Nephron progenitor cell (in vitro differentiated cells): Measurements from ENCODE around the gene ABTB2.

ENCODE experiments used
- DNase-seq: peaks from one replicate; pipeline ENCODE4 v3.0.0; 2021
- H3K27ac Mint-ChIP-seq: 2 replicates; pipeline ENCODE4 v1.8.0; 2021; ENCODE audit warnings: mild to moderate bottlenecking, moderate library complexity, mixed read lengths
- H3K27me3 Mint-ChIP-seq: 2 replicates; pipeline ENCODE4 v1.8.0; 2021; ENCODE audit warnings: mild to moderate bottlenecking, low read depth, mixed read lengths; ENCODE audit not compliant: poor library complexity
- H3K36me3 Mint-ChIP-seq: 2 replicates; pipeline ENCODE4 v1.8.0; 2021; ENCODE audit warnings: low read depth, mixed read lengths
- H3K4me1 Mint-ChIP-seq: 2 replicates; pipeline ENCODE4 v1.8.0; 2021; ENCODE audit warnings: mixed read lengths
- H3K4me3 Mint-ChIP-seq: 2 replicates; pipeline ENCODE4 v1.8.0; 2021; ENCODE audit warnings: mild to moderate bottlenecking, moderate library complexity, mixed read lengths
- H3K9me3 Mint-ChIP-seq: 2 replicates; pipeline ENCODE4 v1.8.0; 2021; ENCODE audit warnings: mild to moderate bottlenecking, moderate library complexity, mixed read lengths
- TF ChIP-seq, protein P1 (sequence below): fragments of 200-600 bp; sonication (generic); IDR thresholded peaks from 2 replicates; pipeline ENCODE4 v1.5.0; 2021; ENCODE audit warnings: antibody characterized with exemption

The ABTB2 gene

DNA sequence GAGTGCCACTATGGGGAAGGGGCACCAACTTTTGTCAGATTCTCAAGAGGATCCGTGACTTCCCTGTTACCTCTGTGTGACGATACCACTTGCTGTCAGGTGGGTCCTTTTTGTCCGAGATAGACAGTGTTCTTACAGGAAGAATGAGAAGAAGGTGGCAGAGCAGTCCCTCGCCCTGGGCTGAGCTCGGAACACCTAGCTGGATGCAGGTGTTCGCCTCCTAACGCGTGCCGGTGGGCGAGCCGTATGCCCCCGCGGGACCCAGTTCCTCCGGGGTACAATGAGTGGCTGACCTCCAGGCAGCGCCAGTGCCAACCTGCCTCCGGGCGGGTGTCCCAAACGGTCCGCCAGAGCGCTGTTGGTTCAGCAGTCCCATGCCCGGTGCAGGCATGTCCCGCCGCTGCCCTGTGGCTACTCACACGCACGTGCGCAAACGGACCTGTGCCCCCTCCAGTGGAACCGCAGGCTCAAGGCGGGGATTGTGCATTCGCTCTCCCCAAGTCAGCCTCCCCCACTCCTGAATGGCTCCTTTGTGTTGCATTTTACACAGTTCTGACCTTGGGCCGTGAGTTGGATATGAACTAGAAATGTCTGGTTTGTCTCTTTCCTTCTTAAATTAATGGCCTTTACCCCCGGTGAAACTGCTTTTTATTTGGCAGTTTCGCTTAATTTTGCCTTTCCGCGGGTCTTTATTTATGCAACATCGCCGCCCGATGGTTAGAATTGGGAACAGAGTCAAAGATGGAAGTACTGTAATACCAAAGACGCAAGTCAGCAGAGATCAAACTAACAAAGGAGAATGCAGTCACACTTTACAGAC, 1.1 kb upstream of the ABTB2 start:
- peak overlapping the region; percentile 82 for H3K4me3 Mint-ChIP-seq

GRCh38 chr11:34358258-34358727, 483 bp upstream of the ABTB2 start:
- no peaks in the 10 kb centered on the region for H3K9me3 Mint-ChIP-seq
- H3K4me1 Mint-ChIP-seq: peaks cover 32% of the 10 kb centered on the region
- no peaks in the 10 kb centered on the region for H3K36me3 Mint-ChIP-seq
- peak; percentile 63 for DNase-seq
- TF ChIP-seq, protein P1, sequence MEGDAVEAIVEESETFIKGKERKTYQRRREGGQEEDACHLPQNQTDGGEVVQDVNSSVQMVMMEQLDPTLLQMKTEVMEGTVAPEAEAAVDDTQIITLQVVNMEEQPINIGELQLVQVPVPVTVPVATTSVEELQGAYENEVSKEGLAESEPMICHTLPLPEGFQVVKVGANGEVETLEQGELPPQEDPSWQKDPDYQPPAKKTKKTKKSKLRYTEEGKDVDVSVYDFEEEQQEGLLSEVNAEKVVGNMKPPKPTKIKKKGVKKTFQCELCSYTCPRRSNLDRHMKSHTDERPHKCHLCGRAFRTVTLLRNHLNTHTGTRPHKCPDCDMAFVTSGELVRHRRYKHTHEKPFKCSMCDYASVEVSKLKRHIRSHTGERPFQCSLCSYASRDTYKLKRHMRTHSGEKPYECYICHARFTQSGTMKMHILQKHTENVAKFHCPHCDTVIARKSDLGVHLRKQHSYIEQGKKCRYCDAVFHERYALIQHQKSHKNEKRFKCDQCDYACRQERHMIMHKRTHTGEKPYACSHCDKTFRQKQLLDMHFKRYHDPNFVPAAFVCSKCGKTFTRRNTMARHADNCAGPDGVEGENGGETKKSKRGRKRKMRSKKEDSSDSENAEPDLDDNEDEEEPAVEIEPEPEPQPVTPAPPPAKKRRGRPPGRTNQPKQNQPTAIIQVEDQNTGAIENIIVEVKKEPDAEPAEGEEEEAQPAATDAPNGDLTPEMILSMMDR: no peak
- no peak overlapping the region for H3K27ac Mint-ChIP-seq
- H3K4me3 Mint-ChIP-seq: peak overlapping the region; percentile 82
- H3K27me3 Mint-ChIP-seq: peaks cover 82% of the 10 kb centered on the region

More for the DNA sequence above, 1.1 kb upstream of the ABTB2 start:
- Mint-ChIP-seq H3K36me3 (no peaks in the 10 kb centered on the region), H3K27me3 (peaks cover 75% of the 10 kb centered on the region), H3K4me1 (peaks cover 37% of the 10 kb centered on the region), H3K27ac (no peak overlapping the region), H3K9me3 (no peaks in the 10 kb centered on the region)
- TF ChIP-seq, protein P1: peak; percentile 76
- peak; percentile 68 for DNase-seq

DNA sequence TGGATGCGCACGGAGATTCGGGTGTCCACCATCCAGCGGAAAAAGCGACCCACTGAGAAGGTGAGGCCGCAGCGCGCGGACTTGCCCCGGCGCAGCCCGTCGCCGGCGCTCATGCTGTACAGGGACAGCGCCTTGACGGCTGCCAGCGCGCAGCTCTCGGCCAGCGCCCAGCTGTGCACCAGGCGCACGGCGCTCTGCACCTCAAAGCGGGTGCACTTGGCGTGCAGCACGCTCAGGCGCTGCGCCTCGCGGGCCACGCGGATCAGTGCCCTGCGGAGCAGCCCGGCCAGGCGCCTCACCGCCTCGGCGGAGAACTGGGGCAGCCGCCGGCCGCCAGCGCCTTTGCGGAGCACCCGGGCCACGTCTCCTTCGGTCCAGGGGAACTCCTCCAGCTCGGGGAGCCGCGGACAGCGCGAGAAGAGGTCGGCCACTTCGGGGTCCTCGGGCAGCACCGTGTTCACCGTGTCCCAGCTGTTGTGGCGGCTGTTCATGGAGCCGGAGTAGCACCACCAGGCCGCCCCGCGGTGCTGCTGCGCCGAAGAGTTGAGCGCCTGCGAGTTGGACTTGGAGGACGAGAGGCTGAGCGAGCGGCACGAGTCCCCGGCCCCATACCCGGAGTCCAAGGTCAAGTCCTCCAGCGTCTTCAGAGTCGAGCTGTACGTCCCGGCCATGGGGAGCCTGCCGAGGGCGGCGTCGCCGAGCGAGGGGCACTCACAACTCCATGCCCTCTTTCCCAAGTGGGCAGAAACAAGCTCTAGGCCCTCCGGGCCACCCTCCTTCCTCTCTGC, 703 bp downstream of the ABTB2 start:
- Mint-ChIP-seq H3K9me3 (no peaks in the 10 kb centered on the region), H3K36me3 (no peaks in the 10 kb centered on the region), H3K27ac (no peak overlapping the region), H3K27me3 (peaks cover 91% of the 10 kb centered on the region), H3K4me3 (peak overlapping the region; percentile 79), H3K4me1 (peaks cover 30% of the 10 kb centered on the region)
- peak; percentile 72 for DNase-seq
- TF ChIP-seq, protein P1: no peak

- H3K27ac Mint-ChIP-seq: no peak overlapping the region
- H3K36me3 Mint-ChIP-seq: no peaks in the 10 kb centered on the region
- peak overlapping the region; percentile 79 for H3K4me3 Mint-ChIP-seq
- H3K4me1 Mint-ChIP-seq: peaks cover 30% of the 10 kb centered on the region
- no peaks in the 10 kb centered on the region for H3K9me3 Mint-ChIP-seq
- TF ChIP-seq, protein P1: no peak
- H3K27me3 Mint-ChIP-seq: peaks cover 93% of the 10 kb centered on the region
- no peak for DNase-seq
Measured at GRCh38 chr11:34356576-34356912, 1.3 kb downstream of the ABTB2 start.

- H3K4me3 Mint-ChIP-seq: peak overlapping the region; percentile 79
- TF ChIP-seq, protein P1: no peak
- peaks cover 30% of the 10 kb centered on the region for H3K4me1 Mint-ChIP-seq
- H3K9me3 Mint-ChIP-seq: no peaks in the 10 kb centered on the region
- H3K27ac Mint-ChIP-seq: no peak overlapping the region
- DNase-seq: no peak
- H3K36me3 Mint-ChIP-seq: no peaks in the 10 kb centered on the region
- peaks cover 93% of the 10 kb centered on the region for H3K27me3 Mint-ChIP-seq
Measured at GRCh38 chr11:34356130-34356529, 1.7 kb downstream of the ABTB2 start.
